Measurements from ENCODE around the gene MRPS5. TPM values are rescaled to one million over a fixed set of nuclear protein-coding genes. Genes with fewer than 3 reads are reported as not detected.

Gene MRPS5
- total RNA-seq, 1 donor from 2014 or later: 32.9 TPM

DNA sequence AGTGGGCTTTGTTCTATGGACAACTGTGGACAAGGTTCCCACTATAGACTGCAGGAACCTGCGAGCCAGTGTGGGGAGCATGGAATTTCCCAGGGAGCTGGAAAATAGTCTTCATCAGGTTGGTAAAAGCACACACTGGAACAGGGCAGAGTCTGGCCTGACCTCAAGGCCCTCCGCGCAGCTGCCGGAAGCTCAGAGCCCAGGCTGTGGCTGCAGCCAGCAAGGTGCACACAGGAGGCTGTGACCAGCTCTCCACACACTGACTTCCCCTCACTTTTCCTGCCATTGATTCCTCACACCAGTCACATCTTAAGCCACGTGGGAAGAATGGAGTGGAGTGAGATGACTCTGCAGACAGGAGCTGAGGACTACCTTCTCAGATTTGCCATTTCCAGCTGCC is 77.0 kb downstream of the MRPS5 start:
- Mint-ChIP-seq H3K4me3 (ENCODE audit: unreplicated experiment) (no peak overlapping the region), H3K27me3 (ENCODE audit: low read depth) (peaks cover 18% of the 10 kb centered on the region), H3K4me1 (ENCODE audit: low read depth) (peaks cover 9% of the 10 kb centered on the region), H3K27ac (ENCODE audit: unreplicated experiment) (no peak overlapping the region), H3K36me3 (ENCODE audit: low read depth) (no peaks in the 10 kb centered on the region), H3K9me3 (ENCODE audit: low read depth) (no peaks in the 10 kb centered on the region)
- TF ChIP-seq, protein P1, sequence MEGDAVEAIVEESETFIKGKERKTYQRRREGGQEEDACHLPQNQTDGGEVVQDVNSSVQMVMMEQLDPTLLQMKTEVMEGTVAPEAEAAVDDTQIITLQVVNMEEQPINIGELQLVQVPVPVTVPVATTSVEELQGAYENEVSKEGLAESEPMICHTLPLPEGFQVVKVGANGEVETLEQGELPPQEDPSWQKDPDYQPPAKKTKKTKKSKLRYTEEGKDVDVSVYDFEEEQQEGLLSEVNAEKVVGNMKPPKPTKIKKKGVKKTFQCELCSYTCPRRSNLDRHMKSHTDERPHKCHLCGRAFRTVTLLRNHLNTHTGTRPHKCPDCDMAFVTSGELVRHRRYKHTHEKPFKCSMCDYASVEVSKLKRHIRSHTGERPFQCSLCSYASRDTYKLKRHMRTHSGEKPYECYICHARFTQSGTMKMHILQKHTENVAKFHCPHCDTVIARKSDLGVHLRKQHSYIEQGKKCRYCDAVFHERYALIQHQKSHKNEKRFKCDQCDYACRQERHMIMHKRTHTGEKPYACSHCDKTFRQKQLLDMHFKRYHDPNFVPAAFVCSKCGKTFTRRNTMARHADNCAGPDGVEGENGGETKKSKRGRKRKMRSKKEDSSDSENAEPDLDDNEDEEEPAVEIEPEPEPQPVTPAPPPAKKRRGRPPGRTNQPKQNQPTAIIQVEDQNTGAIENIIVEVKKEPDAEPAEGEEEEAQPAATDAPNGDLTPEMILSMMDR (IDR thresholded peaks at IDR 0.05): no peak
- DNase-seq (ENCODE audit: low spot score): no peak

DNA sequence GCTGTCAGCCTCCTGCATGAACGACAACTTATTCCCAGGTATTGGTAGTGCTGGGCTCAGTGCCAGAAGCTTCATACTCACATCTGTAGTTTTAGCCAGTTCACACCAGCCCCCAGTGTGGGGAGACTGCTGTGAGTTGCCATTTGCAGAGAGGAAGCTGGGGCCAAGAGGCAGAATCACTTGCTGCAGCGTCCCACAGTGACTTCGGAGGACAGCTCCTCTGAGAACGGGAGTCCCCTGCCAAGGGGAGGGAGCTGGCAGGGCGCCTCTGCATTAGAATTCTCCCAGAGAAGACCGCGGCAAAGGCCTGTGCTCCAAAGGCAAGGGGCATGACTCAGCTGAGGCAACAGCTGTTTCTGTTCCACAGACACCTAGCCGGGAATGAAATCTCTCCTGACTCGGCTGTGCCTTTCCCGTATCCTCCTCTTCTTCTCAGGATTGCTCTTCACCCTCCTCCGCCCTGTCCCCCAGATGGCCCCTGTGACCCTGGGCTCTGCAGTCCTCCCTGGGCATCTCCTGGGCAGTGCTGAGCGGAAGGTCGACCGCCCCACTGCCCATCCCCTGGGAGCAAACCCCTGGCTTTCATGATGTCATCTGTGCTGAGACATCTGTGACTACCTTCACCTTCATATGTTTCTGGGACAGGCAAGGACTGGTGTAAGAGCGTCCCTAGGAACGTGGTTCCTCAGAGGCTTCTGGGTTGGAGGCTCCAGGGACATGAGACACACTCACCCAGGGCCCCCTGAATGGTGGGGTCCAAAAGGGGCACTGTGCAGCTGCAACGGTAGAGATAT is 78.1 kb downstream of the MRPS5 start:
- H3K9me3 Mint-ChIP-seq (ENCODE audit: low read depth): no peaks in the 10 kb centered on the region
- peak overlapping the region; percentile 21 for H3K4me3 Mint-ChIP-seq (ENCODE audit: unreplicated experiment)
- H3K27ac Mint-ChIP-seq (ENCODE audit: unreplicated experiment): no peak overlapping the region
- H3K4me1 Mint-ChIP-seq (ENCODE audit: low read depth): peaks cover 9% of the 10 kb centered on the region
- no peaks in the 10 kb centered on the region for H3K36me3 Mint-ChIP-seq (ENCODE audit: low read depth)
- H3K27me3 Mint-ChIP-seq (ENCODE audit: low read depth): peaks cover 22% of the 10 kb centered on the region
- peak; percentile 59 for DNase-seq (ENCODE audit: low spot score)
- TF ChIP-seq, protein P1 (IDR thresholded peaks at IDR 0.05): no peak

DNA sequence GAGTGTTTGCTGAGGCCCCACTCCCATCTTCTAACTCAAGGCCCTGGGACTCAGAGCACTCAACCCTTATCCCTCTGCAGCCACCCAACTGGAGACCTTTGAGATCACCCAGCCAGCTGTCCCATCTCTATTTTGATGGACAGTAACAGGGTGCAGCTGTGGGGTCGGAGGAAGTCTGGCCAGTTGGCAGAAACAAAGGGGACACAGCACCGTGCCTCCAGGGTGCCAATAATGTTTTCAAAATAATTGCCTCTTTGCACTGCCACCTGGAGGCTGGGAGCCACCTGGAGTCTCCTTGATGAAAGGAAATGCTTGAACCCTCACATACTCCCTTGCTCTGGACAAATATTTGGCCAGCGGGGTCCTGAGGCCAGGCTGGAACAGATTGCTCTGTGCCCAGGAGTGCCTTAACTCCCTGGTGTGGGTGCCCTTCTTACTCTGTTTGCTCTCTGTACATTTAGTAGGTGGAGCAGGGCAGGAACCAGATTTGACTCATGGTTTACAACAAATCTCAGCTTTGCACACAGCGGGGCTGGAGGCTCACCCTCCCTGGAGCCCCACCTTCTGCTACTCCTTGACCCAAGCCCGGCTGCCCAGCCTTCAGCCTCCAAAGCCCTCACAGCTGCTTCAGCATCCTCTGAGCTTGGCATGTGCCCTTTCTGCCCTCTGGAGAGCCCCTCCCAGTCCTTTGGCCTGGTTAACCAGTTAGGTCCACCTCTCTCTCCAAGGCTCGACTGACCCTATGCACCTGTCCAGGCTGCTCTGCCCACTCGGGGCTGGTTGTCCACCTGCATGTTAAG is 78.9 kb downstream of the MRPS5 start:
- Mint-ChIP-seq H3K27ac (ENCODE audit: unreplicated experiment) (no peak overlapping the region), H3K4me3 (ENCODE audit: unreplicated experiment) (no peak overlapping the region), H3K27me3 (ENCODE audit: low read depth) (peaks cover 22% of the 10 kb centered on the region), H3K4me1 (ENCODE audit: low read depth) (peaks cover 9% of the 10 kb centered on the region), H3K36me3 (ENCODE audit: low read depth) (no peaks in the 10 kb centered on the region), H3K9me3 (ENCODE audit: low read depth) (no peaks in the 10 kb centered on the region)
- peak; percentile 75 for DNase-seq (ENCODE audit: low spot score)
- TF ChIP-seq, protein P1 (IDR thresholded peaks at IDR 0.05): no peak

DNA sequence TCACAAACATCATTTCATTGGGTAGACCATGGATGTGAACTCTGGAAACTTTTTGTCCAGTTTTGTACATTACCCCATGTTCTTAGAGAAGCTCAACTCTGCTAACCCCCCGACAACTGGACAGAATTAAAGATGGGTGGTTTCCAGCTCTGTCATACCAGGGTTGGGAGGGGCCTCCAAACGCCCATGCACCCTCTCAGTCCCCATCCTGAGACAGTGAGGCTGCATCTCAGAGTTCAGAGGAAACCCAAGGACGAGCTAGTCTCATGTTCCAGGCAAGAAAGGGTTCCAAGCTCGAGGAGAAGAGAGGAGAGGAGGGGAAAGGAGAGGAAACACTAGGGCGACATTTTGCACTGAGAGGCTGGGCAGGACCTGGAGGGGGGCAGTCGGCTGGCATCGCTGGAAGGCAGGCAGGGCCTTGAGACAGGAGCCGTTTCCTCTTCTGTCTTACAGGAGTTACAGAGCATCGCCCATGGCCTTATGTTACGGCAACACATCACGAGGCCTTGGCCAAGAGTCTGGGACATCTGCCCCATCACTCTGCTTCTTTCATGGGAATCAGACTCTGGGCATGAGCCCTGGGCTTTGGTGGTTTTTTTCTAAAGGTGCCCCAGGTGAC is 79.7 kb downstream of the MRPS5 start:
- Mint-ChIP-seq H3K27ac (ENCODE audit: unreplicated experiment) (no peak overlapping the region), H3K27me3 (ENCODE audit: low read depth) (peaks cover 22% of the 10 kb centered on the region), H3K36me3 (ENCODE audit: low read depth) (no peaks in the 10 kb centered on the region), H3K4me1 (ENCODE audit: low read depth) (peaks cover 9% of the 10 kb centered on the region), H3K4me3 (ENCODE audit: unreplicated experiment) (no peak overlapping the region), H3K9me3 (ENCODE audit: low read depth) (no peaks in the 10 kb centered on the region)
- DNase-seq (ENCODE audit: low spot score): peak; percentile 66
- TF ChIP-seq, protein P1 (IDR thresholded peaks at IDR 0.05): no peak
